Raji (cell line): ENCODE results near the gene TSPEAR.

Experiments
- POLR2A ChIP-seq: IDR thresholded peaks from 2 replicates; pipeline ENCODE4 v1.6.1; 2011; ENCODE audit warnings: low read depth, low read length, control low read depth; ENCODE audit not compliant: insufficient read depth

The TSPEAR gene

GRCh38 chr21:44711327-44712202, at the start of gene TSPEAR:
Gene TSPEAR (minus strand): TSS chr21:44711572. CDS start chr21:44711514, 58 bp downstream.
- TF ChIP-seq POLR2A = no peak

GRCh38 chr21:44760376-44760775, 49.0 kb upstream of the TSPEAR start:
- no peak for TF ChIP-seq POLR2A

- TF ChIP-seq POLR2A = no peak
These were observed 48.4 kb upstream of the TSPEAR start for GRCh38 chr21:44759628-44760285.

- TF ChIP-seq POLR2A = no peak
These were observed 47.6 kb upstream of the TSPEAR start for GRCh38 chr21:44758781-44759627.

GRCh38 chr21:44758141-44758561, 46.8 kb upstream of the TSPEAR start:
- TF ChIP-seq POLR2A = no peak

- no peak for TF ChIP-seq POLR2A
These were observed 46.4 kb upstream of the TSPEAR start for GRCh38 chr21:44757731-44758130.

GRCh38 chr21:44756423-44757185, 45.2 kb upstream of the TSPEAR start:
- TF ChIP-seq POLR2A = no peak

GRCh38 chr21:44755227-44755626, 43.9 kb upstream of the TSPEAR start:
- no peak for TF ChIP-seq POLR2A

GRCh38 chr21:44753357-44753756, 42.0 kb upstream of the TSPEAR start:
- no peak for TF ChIP-seq POLR2A

GRCh38 chr21:44752671-44753235, 41.4 kb upstream of the TSPEAR start:
- TF ChIP-seq POLR2A = no peak

- TF ChIP-seq POLR2A = no peak
These were observed 40.6 kb upstream of the TSPEAR start for GRCh38 chr21:44751799-44752636.

- no peak for TF ChIP-seq POLR2A
These were observed 39.9 kb upstream of the TSPEAR start for GRCh38 chr21:44751186-44751798.

GRCh38 chr21:44750675-44751025, 39.3 kb upstream of the TSPEAR start:
- TF ChIP-seq POLR2A = no peak
